Measurements from ENCODE around the gene DCTN4.

The DCTN4 gene

DNA sequence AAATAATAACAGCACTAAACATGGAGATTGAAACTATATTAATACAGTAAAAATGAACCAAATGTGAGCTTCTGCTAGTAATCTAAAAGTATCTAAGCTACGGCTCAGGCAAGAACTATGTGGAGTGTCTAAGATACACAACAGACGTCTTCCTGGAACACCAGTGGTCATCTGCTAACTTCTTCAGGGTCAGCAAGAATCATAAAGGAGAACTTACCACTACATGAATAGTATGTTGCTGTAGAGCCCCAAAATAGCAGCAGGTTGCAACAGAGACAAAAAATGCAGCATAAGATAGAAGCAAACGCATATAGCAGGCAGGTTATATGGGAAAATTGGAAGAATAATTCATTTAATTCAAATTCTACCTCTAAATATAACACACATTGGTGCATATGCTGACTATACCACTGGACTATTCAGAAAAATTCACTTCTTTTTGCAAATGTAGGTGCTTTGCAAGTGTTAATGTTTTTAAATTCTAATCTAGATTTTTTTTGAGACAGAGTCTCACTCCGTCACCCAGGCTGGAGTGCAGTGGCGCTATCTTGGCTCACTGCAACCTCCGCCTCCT is 27.1 kb downstream of the DCTN4 start:
- DNase-seq, result no peak

DNA sequence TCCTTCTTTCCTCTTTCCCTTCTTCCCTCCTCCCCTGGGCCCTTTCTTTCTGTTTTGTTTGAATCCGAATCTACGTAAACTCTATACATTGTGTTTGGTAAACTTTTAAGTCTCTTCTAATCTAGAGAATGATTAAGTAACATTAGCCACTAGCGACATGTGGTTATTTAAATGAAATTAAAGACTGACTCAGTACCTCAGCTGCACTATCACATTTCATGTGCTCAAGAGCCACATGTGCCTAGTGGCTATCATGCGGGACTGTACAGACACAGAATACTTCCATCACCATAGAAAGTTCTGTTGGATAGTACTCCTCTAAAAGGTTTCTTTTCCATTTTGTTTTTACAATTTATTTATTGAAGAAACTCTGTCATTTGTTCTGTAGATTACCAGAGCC is 29.0 kb downstream of the DCTN4 start:
- DNase-seq, result no peak

DNA sequence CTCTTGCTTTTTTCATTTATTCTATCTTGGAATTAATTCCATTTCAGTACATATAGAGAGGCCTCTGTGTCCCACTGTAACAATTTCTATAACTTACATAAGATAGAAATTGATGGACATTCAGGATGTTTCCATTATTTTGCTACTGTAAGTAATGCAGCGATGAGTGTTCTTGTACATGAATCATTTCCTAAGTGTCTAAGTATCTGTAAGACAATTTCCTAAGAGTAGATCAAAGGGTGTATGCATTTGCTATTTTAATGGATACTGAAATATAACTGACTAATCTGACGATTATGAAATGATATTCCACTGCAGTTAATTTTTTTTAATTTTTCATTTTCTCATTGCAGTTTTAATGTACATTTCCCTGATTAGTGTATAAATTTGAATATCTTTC is 35.0 kb downstream of the DCTN4 start:
- no peak for DNase-seq

DNA sequence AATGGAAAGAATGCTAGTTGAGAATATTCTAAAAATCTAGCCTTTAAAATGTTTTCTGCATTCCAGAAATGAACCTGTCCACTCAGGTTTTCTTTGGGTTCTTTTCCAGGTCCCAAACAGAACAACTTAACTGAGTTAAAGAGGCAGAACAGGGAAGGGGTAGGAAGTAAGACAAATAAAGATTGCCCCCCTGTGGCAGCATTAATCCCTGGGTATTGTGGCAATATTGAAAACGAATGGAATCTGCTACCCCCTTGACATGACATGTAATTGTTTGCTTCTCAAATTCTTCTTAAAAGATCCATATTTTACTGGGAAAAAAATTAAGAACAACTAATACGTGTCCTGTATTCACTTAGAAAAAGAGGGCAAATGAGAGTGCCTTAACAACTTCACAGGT is 48.7 kb downstream of the DCTN4 start:
- no peak for DNase-seq

DNA sequence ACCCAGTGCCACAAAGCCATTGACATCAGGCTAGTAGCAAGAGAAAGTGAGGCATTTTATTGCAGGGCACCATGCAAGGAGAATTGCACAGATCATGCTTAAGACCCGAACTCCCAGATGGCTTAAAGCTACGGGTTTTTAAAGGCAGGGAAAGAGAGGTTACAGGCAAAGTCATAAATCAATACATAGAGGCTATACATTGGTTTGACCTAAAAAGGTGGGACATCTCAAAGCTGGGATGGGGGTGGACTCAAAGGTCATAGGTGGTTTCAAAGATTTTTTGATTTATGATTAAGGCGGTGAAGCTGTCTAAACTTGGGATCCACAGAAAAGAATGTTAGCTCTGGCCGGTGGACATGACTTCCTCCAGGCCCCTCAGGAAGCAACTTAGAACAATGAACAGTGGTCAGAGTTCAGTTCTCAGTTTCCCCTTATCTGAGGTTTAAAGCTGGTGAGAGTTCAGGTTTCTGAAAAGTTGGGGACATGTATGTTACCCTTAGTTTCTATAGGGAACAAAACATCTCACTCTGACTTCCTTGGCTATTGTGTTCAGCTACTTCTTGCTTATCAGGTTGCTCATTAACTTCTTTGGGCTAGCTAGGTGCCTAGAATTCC is 51.9 kb downstream of the DCTN4 start:
- no peak for DNase-seq

DNA sequence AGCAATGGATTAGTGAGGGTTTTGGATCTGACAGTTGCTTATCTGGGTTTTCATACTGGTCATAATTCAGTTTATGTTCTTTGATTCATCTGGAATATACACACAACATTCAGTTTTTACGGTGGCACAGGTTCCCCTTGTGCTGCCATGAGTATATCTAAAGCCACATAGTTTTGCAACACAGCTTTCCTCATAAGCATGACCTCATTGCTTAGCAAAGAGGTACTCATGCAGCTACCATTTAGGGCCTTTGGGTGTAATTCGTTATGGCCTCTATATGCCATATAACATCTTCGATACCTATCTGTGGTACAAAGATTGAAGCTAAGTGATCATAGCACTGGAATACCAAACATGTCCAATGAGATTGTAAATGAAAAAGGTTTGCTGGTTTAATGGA is 55.1 kb downstream of the DCTN4 start:
- DNase-seq, result no peak

DNA sequence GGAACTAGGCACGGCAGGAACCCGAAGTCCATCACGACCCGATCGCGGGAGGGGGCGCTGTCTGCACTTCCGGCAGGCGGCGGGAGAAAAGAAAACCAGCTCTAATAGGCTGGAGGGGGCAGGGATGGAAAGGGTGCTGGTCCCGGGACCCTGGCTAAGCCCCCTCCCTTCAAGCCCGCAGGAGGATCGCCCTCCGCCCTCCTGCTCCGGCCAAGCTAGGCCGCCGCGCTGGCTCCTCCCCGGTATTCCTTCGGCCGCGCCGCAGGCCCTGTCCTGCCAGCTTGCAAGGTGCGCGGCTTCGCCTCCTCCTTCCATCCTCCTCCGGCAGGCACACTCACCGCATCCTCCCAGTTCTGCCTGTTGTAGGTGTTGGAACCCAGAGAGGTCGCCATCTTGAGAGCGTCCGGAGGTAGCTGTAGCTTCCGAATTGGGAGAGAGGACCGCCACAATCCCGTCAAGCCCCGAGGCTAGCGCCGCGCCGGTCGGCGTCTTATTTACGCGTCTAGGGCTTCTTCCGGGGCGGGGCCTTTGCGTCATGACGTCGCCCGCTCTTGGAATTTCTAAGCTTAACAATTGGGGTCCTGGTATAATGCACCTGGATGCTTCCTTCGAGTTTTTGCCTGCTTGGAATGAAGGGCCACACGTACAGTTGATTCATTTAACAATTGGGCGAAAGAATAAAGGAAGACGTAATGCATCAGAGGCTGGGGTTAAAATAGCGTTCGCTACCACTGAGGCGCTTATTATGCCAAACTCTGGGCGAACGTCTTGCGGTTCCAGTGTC is 58.0 kb downstream of the DCTN4 start, which contains the start of gene RBM22:
Gene RBM22 (minus strand): TSS at position 469 of the 784 bp plus-strand sequence. CDS start 77 bp downstream, at position 392.
- peak; percentile 90 for DNase-seq

DNA sequence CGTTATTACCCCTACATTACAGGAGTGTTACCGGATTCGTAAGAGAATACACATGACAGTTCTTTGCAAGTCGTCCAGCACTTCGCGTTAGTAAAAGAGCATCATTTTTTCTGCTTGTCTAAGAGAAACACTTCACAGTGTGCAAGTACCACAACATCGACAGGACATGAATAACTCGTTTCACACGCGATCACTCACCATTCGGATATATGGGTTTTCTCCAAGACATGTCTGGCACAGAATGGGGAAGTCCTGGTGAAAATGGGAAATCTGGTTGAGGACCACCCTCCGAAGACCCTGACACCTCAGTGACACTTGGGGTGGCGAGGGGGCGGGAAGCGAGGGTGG is 58.6 kb downstream of the DCTN4 start:
- DNase-seq, result no peak

DNA sequence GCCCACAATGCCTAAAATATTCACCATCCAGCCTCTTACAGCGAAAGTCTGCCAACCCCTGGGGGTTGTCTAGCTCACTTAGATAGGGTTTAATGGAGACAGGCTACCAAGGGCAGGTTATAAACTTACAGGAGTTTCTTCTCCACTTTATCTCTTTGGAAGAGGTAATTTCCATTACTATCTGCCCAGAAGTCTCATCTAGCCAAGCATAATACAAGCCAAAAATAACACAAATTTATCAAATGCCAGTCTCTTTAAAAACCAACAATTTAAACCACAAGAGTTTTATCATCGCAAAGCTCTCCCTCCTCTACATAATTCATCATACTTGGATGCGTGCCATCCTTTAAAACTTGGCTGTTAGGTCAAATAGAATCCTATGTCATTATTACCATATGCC is 64.2 kb downstream of the DCTN4 start:
- DNase-seq, result no peak

DNA sequence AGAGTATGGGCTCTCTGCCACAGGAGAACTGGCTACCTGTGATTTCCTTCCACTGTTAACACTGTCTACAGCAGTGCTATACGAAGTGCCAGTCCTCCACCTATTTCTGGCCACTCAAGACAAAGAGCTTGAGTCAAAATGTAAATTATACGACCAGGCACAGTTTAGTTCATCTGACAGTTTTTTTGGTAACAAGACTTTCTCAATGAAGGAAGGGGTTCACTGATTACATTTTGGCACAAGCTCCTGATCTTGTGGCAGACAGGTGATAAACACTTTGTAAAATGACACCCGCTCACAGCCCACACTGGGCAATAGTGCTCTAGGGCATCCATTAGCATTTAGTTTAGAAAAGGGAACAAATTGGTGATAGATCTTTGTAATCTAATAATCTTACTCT is 66.5 kb downstream of the DCTN4 start:
- DNase-seq, result no peak

DNA sequence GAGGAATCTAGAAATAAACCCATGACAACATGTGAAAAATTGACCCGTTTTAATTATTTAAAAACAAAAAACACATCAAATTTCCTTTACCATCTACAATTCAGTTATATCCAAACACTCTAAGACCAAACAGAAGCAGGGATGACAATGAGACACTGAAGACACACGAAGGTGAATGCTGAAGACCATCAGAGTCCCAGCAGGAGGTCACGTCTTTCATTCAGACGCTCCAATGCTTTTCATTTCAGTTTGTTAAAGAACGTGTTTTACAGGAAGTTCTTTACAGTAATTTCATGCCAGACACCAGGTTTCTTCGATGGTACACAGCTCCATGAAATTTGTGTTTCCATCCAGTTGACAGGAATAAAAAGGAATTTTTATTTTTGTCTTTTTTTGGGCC is 68.1 kb downstream of the DCTN4 start:
- DNase-seq, result no peak

DNA sequence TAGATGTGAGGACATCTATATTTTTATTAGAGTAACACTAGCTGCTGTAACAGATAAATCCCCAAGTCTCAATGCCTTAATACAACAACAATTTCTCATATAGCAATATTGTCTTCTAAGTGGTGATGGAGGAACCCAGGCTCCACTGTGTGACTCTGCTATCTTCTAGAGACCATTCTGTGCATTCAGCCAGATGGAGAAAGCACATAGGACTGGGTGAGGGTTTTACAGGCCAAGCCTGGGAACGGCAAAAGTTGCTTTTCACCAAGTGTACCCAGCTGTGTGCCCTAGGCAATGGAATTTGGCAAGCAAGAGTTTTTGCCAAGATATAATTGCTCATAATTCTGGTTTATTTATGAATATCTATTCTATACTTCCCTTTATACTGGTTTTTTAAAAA is 69.7 kb downstream of the DCTN4 start:
- no peak for DNase-seq

DNA sequence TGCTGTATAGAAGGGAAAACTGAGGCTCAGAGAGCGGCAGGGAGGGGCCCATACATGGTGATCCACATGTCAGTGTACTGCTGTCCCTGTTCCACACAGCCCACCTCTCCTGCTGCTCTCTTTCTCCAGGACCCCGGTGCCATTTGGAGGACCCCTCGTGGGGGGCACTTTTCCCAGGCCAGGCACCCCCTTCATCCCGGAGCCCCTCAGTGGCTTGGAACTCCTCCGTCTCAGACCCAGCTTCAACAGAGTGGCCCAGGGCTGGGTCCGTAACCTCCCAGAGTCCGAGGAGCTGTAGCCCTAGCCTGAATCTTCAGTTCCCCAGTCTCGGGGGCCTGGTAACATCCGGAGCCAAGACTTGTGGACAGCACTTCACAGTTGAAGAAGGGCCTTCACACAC is 82.2 kb downstream of the DCTN4 start:
- no peak for DNase-seq

DNA sequence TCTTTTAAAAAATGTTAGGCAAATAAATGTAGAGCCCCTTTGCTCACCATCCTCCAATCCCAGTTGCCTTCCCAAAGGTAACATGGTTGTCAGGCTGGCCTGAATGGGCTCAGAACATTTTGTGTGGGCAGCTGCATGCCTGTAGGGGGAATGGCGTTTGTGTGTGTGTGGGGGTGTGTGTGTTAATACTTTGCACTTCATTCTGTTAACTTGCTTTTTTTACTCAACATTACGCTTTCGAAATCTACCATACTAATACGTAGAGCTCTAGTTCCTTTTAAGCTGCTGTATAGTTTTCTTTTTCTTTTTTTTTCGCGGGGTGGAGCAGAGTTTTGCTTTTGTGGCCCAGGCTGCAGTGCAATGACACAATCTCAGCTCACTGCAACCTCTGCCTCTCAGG is 83.7 kb downstream of the DCTN4 start:
- no peak for DNase-seq

DNA sequence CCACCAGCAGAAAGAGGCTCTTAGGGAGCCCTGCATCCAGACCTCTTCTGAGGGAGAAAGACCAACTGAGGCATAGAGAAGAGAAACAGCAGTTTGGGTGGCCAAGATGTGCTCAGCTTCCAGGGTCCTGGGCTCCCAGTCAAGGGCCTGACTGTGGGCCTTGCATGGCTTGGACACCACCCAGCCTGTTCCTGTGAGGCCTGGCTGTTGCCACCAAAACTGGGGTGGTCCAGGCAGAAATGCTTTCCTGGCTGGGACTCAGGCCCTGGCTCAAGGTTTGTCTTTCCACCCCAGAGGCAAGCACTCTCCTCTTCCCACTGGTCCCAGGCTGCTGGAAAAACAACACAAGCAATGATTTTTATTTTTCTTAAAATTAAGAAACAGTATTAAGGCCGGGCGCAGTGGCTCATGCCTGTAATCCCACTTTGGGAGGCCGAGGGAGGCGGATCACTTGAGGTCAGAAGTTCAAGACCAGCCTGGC is 84.4 kb downstream of the DCTN4 start:
- DNase-seq, result no peak

DNA sequence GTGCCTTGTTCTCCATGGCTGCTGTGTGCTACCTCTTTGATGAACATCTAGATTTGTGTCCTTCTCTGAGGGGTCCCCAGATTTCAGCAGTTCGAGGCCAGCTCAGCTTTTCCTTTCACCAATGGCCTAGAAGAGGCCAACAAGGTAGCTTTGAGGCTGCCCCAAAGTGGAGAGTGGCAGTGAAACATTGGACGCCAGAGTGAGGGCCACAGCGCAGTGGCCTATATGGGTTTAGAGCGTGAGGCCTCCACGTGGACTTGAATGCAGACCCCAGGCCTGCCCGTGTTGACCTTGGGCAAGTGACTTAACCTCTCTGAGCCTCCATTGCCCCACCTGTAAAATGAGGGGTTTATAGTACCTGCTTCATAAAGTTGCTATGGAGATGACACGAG is 85.9 kb downstream of the DCTN4 start:
- no peak for DNase-seq

DNA sequence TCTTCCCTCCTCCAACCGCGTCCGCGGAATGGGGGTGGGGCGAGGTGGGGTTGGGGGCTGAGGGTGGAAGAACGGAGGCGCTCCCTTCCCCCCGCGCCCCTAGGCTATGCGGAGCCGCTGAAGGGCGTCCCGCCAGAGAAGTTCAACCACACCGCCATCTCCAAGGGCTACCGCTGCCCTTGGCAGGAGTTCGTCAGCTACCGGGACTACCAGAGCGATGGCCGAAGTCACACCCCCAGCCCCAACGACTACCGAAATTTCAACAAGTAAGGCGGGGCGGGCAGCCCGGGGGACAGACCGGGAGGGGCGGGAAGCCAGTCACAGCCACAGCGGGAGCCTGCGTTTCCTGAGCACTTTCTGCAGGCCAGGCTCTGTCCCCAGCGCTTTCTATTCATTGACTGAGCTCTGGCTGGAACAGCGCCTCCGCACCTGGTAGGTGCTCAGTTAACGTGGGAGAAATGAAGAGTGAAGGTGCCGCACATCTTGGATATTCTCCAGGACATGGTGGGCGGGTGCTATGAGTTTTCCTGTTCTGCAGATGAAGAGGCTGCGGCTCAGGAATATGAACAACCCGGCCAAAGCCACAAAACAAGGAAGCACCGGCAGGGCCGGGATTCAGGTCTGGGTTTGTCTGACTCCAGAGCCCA is 86.5 kb downstream of the DCTN4 start:
- DNase-seq, result peak; percentile 40

DNA sequence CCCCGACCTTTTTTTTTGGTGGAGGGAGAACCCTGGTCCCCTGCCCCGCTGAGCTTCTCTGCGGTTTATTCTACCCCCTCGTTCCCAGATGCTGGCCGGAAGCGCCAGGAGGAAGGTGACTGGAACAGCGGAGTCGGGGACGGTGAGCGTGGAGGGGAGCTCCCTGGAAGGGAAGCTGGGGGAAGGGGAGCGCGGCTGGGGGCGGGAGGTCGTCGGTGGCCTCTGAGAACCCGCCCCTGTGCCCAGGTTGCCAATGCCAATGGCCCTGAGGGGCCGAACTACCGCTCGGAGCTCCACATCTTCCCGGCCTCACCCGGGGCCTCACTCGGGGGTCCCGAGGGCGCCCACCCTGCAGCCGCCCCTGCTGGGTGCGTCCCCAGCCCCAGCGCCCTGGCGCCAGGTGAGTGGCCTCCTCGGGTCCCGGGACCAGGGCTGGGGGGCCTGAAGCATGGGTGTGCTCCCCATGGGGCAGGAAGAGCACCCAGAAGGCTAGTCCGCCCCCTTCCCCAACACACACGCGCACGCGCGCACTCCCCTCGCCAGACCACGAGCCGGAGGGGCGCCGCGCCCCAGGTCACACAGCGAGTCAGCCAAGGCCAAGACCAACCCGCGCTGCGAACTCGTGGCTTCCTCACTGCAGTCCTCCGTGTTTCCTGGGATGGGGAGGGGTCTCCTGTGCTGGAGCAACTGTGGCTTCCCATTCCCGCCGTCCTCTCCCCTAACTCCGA is 87.1 kb downstream of the DCTN4 start:
- DNase-seq, result no peak

DNA sequence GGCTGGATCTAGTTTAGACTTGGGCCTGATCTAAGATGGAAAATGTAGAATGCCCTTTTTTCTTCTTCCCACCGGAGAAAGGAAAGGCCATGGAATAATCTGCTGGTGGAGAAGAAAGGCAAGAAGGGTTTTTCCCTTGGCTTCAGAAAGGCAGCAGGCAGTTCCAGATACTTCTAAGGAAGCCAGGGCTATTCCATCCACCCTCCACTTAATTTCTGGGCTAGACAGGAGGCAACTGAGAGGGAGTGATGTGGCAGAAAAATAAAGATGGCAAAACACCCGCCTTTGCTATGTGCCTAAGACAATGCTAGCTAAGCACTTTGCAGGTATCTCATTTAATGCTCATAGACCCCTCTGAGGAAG is 87.9 kb downstream of the DCTN4 start:
- no peak for DNase-seq

DNA sequence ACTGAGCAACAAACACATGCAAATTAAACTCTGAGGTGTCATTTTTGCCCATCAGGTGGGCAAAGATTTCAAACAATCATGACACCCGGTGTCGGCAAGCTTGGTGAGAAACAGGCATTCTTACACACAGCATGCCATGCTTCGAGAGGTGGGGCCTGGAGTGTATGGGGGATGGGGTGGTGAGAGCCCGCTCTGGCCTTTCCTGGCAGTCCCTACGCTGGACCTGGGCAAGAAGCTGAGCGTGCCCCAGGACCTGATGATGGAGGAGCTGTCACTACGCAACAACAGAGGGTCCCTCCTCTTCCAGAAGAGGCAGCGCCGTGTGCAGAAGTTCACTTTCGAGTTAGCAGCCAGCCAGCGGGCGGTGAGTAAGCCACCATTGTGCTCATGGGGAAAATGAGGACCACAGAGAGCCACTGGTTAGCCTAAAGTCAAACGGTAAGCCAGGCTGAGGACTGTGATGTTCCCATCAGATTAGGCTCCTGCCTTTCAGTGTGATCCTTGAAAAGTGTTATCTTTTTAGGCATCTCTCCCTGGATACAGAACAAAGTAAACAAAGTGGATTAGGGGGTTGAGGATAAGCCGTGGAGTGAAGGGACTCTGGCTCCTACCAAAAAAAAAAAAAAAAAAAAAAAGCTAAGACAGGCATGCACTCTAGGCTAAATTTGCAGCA is 88.4 kb downstream of the DCTN4 start:
- no peak for DNase-seq

DNA sequence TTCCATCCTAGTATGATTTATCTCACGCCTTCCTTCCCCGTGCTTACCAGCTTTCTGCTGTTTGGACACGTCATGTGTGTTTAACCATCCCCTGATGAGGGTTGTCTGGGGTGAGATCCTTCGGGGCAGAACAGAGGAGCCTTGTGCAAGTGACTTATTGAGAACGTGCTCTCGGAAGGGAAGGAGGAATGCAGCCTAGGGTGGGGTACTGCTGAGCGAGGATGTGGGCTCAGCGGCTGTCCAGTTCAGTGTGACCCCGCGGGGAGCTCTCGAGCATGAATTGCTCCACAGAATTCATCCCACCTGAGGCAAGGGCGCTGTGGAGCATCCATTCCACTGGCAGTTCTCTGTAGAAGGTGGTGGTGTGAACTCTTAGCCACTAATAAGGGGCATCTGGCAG is 93.8 kb downstream of the DCTN4 start:
- DNase-seq, result no peak

DNA sequence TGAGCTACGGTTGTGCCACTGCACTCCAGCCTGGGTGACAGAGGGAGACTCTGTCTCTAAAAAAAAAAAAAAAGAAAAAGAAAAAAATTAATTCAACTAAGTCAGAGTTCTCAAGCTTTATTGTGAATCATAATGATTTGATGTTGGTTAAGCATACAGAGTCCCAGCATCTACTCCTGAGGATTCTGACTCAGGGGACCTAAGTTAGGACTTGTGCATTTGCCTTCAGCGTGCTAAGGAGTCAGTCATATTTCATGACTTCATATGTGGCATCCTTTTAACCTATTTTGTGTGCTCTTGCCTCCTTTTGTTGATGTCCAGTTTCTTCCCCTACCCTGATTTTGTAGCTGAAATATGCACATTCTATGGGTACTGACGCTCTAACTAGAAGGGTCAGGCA is 94.9 kb downstream of the DCTN4 start:
- DNase-seq, result no peak
